H1 (cell line): ENCODE data around the gene PACS1.

ENCODE experiments used
- BACH1 ChIP-seq: IDR thresholded peaks from 2 replicates; pipeline ENCODE4 v1.6.1; 2012; ENCODE audit warnings: low read length, improper control_type of control experiment
- CEBPB ChIP-seq: IDR thresholded peaks from 2 replicates; pipeline ENCODE4 v1.6.1; 2012; ENCODE audit warnings: low read depth, low read length
- EP300 ChIP-seq, 2 experiments: IDR thresholded peaks; 1 replicate in 1 of 2; 2 replicates in 1 of 2; pipeline ENCODE4 v1.6.1; 2011 to 2012; ENCODE audit warnings: low read depth in 2 of 2, low read length in 2 of 2, mild to moderate bottlenecking in 2 of 2, borderline replicate concordance in 1 of 2, inconsistent platforms in 1 of 2, moderate library complexity in 1 of 2
- EZH2 ChIP-seq: fragments of 200-600 bp; sonication (generic); IDR thresholded peaks from 2 replicates; pipeline ENCODE4 v1.7.1; 2012; ENCODE audit warnings: low read depth, mild to moderate bottlenecking, moderate library complexity, low read length, inconsistent platforms; ENCODE audit not compliant: severe bottlenecking
- POLR2A ChIP-seq, 2 experiments: IDR thresholded peaks; 1 replicate in 1 of 2; 2 replicates in 1 of 2; pipeline ENCODE4 v1.6.1; 2011; ENCODE audit warnings: low read depth in 2 of 2, low read length in 2 of 2, mild to moderate bottlenecking in 2 of 2; ENCODE audit errors: control extremely low read depth in 1 of 2
- RFX5 ChIP-seq: IDR thresholded peaks from 2 replicates; pipeline ENCODE4 v1.6.1; 2011; ENCODE audit warnings: low read depth, low read length, improper control_type of control experiment, borderline replicate concordance
- SP1 ChIP-seq: IDR thresholded peaks from 2 replicates; pipeline ENCODE4 v1.6.1; 2011; ENCODE audit warnings: low read depth, low read length
- TAF1 ChIP-seq: IDR thresholded peaks from 2 replicates; pipeline ENCODE4 v1.6.1; 2011; ENCODE audit warnings: mild to moderate bottlenecking, low read depth, low read length
- YY1 ChIP-seq: IDR thresholded peaks from 2 replicates; pipeline ENCODE4 v1.6.1; 2011; ENCODE audit warnings: low read depth, mild to moderate bottlenecking, low read length
- TF ChIP-seq, protein P1 (sequence below), 3 experiments: IDR thresholded peaks; 1 replicate in 2 of 3; 2 replicates in 1 of 3; pipeline versions ENCODE4 v1.5.1 to v1.6.1; 2011; ENCODE audit warnings: low read length in 3 of 3, mild to moderate bottlenecking in 3 of 3, inconsistent platforms in 2 of 3, low read depth in 1 of 3, moderate library complexity in 1 of 3; ENCODE audit not compliant: insufficient read depth in 1 of 3; ENCODE audit errors: control extremely low read depth in 1 of 3
- TF ChIP-seq, protein P2 (sequence below): IDR thresholded peaks from 2 replicates; pipeline ENCODE4 v1.6.1; 2011; ENCODE audit warnings: low read depth, mild to moderate bottlenecking, low read length; ENCODE audit not compliant: insufficient read depth

DNA sequence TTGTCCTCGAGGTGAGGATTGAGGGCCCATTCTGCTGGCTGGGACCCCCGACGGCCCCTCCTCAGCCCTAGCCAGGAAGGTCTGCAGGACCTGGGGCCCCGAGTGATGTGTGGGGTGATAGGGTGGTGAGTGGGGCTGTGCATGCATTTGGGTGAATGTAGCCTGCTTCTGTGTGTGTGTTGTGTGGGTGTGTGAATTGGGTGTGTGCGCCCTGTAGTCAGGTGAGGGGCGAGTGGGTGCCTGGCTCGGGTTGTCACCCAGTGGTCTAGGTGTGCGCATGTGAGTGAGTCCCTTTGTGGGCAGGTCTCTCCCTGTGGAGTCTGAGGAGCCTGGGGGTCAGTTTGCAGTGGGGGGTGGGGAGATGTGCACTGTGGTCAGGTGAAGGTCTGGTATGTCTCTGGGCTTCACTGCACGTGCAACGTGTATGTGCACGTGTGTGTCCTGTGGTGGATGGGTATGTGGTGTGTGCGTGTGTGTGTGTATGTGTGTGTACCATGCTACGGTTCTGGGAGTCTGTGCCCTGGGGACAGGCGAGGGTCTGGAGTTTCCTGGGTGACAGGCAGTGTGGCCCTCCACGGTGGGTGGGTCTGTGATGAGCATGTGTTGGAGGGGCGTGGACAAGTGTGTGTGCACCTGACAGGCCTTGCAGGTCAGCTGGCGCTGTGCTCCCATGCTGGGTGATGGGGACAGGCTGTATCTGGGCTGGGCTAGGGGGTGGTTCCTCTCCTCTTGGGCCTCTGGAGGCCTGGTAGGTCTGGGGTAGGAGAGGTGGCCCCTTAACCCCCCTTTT, 222.7 kb downstream of the PACS1 start:
- TF ChIP-seq YY1: no peak
- TF ChIP-seq, protein P1, sequence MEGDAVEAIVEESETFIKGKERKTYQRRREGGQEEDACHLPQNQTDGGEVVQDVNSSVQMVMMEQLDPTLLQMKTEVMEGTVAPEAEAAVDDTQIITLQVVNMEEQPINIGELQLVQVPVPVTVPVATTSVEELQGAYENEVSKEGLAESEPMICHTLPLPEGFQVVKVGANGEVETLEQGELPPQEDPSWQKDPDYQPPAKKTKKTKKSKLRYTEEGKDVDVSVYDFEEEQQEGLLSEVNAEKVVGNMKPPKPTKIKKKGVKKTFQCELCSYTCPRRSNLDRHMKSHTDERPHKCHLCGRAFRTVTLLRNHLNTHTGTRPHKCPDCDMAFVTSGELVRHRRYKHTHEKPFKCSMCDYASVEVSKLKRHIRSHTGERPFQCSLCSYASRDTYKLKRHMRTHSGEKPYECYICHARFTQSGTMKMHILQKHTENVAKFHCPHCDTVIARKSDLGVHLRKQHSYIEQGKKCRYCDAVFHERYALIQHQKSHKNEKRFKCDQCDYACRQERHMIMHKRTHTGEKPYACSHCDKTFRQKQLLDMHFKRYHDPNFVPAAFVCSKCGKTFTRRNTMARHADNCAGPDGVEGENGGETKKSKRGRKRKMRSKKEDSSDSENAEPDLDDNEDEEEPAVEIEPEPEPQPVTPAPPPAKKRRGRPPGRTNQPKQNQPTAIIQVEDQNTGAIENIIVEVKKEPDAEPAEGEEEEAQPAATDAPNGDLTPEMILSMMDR (IDR thresholded peaks at IDR 0.05; ENCODE audit: control extremely low read depth in 1 of 3, insufficient read depth in 1 of 3, low read depth in 1 of 3, low read length in 3 of 3): no peak
- no peak for TF ChIP-seq TAF1
- TF ChIP-seq, protein P2, sequence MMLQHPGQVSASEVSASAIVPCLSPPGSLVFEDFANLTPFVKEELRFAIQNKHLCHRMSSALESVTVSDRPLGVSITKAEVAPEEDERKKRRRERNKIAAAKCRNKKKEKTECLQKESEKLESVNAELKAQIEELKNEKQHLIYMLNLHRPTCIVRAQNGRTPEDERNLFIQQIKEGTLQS: no peak
- TF ChIP-seq POLR2A (IDR thresholded peaks at IDR 0.05; ENCODE audit: control extremely low read depth in 1 of 2, low read depth in 2 of 2, low read length in 2 of 2): no peak
- no peak for TF ChIP-seq EP300 (IDR thresholded peaks at IDR 0.05; ENCODE audit: borderline replicate concordance in 1 of 2, low read depth in 2 of 2, low read length in 2 of 2)
- TF ChIP-seq CEBPB: no peak
- TF ChIP-seq EZH2: no peak
- no peak for TF ChIP-seq BACH1
- no peak for TF ChIP-seq RFX5
- no peak for TF ChIP-seq SP1
